OCI-LY7 (cell line): ENCODE data around the gene CAMK1.

Experiments used
- CTCF ChIP-seq: fragments of 200-600 bp; sonication (generic); conservative IDR thresholded peaks from 2 replicates; pipeline ENCODE4 v1.5.1; 2014; ENCODE audit warnings: mild to moderate bottlenecking, antibody characterized with exemption, low read length, moderate library complexity, mixed read lengths
- EZH2phosphoT487 ChIP-seq: fragments of 200-600 bp; sonication (generic); IDR thresholded peaks from 2 replicates; pipeline ENCODE4 v1.6.1; 2018; ENCODE audit warnings: low read depth, borderline replicate concordance, mild to moderate bottlenecking, mixed run types, antibody characterized with exemption, low read length, moderate library complexity, mixed read lengths

- no peak for TF ChIP-seq CTCF
- no peak for TF ChIP-seq EZH2phosphoT487
Measured at GRCh38 chr3:9793161-9793781, 23.5 kb upstream of the CAMK1 start.
